ENCODE results near the gene HCRTR2. TPM values are rescaled to one million over a fixed set of nuclear protein-coding genes. Genes with fewer than 3 reads are reported as not detected.

The HCRTR2 gene
- total and polyA plus RNA-seq, 4 donors, result not detected

DNA sequence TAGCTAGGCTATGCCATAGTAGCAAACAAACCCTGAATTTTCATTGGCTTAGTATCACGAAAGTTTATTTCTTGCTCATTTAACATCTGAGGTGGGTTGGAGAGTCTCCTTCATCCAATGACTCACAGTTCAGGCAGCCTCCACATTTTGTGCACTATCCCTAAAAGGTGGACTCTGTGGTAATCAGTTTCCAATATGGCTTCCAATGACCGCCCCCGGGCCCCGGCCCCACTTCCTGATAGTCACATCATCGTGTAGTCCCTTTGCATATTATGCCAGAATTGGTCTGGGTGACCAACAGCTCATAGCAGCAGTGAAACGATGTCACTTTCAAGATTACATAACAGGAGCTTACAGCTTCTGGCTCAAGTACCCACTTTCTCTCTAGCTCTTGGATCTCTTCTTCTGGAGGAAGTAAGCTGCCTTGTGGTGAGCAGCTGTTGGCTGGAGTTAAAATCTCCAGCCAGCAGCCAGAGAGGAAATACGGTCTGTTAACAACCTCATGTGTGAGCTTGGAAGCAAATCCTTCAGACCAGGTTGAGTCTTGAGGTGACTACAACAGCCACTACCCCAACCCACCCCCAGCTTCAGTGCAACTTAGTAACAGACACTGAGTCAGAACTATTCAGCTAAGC, 7.8 kb downstream of the HCRTR2 start:
- TF ChIP-seq YY1 (IDR thresholded peaks at IDR 0.05) (no peak), SP1 (IDR thresholded peaks at IDR 0.05) (no peak), FOXA1 (IDR thresholded peaks at IDR 0.05) (no peak), FOXA2 (IDR thresholded peaks at IDR 0.05) (no peak), RXRA (IDR thresholded peaks at IDR 0.05) (no peak), HNF4G (IDR thresholded peaks at IDR 0.05) (no peak)
- TF ChIP-seq, protein P1, sequence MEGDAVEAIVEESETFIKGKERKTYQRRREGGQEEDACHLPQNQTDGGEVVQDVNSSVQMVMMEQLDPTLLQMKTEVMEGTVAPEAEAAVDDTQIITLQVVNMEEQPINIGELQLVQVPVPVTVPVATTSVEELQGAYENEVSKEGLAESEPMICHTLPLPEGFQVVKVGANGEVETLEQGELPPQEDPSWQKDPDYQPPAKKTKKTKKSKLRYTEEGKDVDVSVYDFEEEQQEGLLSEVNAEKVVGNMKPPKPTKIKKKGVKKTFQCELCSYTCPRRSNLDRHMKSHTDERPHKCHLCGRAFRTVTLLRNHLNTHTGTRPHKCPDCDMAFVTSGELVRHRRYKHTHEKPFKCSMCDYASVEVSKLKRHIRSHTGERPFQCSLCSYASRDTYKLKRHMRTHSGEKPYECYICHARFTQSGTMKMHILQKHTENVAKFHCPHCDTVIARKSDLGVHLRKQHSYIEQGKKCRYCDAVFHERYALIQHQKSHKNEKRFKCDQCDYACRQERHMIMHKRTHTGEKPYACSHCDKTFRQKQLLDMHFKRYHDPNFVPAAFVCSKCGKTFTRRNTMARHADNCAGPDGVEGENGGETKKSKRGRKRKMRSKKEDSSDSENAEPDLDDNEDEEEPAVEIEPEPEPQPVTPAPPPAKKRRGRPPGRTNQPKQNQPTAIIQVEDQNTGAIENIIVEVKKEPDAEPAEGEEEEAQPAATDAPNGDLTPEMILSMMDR (IDR thresholded peaks at IDR 0.05; ENCODE audit: low read depth, low read length, missing input control), result no peak
- TF ChIP-seq, protein P2, sequence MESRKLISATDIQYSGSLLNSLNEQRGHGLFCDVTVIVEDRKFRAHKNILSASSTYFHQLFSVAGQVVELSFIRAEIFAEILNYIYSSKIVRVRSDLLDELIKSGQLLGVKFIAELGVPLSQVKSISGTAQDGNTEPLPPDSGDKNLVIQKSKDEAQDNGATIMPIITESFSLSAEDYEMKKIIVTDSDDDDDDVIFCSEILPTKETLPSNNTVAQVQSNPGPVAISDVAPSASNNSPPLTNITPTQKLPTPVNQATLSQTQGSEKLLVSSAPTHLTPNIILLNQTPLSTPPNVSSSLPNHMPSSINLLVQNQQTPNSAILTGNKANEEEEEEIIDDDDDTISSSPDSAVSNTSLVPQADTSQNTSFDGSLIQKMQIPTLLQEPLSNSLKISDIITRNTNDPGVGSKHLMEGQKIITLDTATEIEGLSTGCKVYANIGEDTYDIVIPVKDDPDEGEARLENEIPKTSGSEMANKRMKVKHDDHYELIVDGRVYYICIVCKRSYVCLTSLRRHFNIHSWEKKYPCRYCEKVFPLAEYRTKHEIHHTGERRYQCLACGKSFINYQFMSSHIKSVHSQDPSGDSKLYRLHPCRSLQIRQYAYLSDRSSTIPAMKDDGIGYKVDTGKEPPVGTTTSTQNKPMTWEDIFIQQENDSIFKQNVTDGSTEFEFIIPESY (IDR thresholded peaks at IDR 0.05), result no peak
- Histone ChIP-seq H3K36me3 (ENCODE audit: control insufficient read depth in 4 of 4, insufficient read depth in 3 of 4, low read depth in 1 of 4, low read length in 3 of 4) (no peaks in the 10 kb centered on the region), H3K9ac (ENCODE audit: low read depth in 1 of 2, low read length in 2 of 2) (no peak overlapping the region), H3K27ac (ENCODE audit: low read depth in 1 of 2, low read length in 2 of 2) (no peak overlapping the region), H3K9me3 (ENCODE audit: control insufficient read depth in 4 of 4, low read length in 3 of 4) (no peaks in the 10 kb centered on the region), H3K4me1 (ENCODE audit: control insufficient read depth in 4 of 4, insufficient read depth in 4 of 4, low read length in 3 of 4) (no peaks in the 10 kb centered on the region), H3K27me3 (ENCODE audit: control insufficient read depth in 4 of 4, insufficient read depth in 4 of 4, low read length in 3 of 4) (peaks cover 0 to 3% (median 1%) of the 10 kb centered on the region in 4 donors), H3K4me3 (ENCODE audit: low read depth in 1 of 3, low read length in 3 of 3) (no peak overlapping the region)
- DNase-seq (ENCODE audit: low spot score), result no peak
- 54% methylated on average over 7 of the region's 7 CpGs for WGBS

DNA sequence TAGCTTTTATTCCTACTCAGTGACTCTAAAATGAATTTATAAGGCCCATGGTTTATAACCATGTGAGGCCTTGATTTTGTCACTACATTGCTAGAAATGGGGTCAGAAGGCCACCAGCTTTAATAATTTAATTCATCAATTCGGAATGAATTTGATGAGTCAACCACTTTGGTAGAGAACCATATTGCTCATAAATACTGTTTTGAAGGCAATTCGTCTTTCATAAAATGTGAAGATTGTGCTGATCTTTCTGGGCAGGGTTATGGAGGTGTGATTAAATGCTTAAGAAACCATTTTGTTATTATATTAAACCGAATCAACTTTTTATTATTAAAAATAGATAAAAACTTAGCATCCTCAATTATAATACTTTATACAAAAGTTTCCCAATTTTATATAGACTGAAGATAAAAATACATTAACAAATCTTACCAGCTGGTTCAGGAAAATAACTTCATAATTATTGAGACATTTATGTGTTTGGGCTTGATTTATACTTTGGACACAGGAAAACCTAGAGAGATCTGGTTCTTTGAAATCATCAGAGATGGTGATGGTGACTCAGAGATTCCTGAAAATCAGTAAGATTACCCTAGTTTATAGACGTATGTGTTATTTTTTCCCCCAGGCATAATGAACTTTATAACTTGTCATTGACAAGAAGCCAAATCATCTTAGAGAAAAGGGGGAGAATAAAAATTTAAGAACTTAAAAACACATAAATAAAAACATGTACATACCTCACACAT, 10.6 kb downstream of the HCRTR2 start:
- H3K9ac ChIP-seq (ENCODE audit: low read depth in 1 of 2, low read length in 2 of 2), result no peak overlapping the region
- TF ChIP-seq SP1 (IDR thresholded peaks at IDR 0.05) (no peak), TAF1 (conservative IDR thresholded peaks at IDR 0.05) (no peak), NR2F2 (IDR thresholded peaks at IDR 0.05) (no peak)
- TF ChIP-seq, protein P3, sequence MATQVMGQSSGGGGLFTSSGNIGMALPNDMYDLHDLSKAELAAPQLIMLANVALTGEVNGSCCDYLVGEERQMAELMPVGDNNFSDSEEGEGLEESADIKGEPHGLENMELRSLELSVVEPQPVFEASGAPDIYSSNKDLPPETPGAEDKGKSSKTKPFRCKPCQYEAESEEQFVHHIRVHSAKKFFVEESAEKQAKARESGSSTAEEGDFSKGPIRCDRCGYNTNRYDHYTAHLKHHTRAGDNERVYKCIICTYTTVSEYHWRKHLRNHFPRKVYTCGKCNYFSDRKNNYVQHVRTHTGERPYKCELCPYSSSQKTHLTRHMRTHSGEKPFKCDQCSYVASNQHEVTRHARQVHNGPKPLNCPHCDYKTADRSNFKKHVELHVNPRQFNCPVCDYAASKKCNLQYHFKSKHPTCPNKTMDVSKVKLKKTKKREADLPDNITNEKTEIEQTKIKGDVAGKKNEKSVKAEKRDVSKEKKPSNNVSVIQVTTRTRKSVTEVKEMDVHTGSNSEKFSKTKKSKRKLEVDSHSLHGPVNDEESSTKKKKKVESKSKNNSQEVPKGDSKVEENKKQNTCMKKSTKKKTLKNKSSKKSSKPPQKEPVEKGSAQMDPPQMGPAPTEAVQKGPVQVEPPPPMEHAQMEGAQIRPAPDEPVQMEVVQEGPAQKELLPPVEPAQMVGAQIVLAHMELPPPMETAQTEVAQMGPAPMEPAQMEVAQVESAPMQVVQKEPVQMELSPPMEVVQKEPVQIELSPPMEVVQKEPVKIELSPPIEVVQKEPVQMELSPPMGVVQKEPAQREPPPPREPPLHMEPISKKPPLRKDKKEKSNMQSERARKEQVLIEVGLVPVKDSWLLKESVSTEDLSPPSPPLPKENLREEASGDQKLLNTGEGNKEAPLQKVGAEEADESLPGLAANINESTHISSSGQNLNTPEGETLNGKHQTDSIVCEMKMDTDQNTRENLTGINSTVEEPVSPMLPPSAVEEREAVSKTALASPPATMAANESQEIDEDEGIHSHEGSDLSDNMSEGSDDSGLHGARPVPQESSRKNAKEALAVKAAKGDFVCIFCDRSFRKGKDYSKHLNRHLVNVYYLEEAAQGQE (IDR thresholded peaks at IDR 0.05), result no peak
- TF ChIP-seq, protein P4, sequence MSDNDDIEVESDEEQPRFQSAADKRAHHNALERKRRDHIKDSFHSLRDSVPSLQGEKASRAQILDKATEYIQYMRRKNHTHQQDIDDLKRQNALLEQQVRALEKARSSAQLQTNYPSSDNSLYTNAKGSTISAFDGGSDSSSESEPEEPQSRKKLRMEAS (IDR thresholded peaks at IDR 0.05), result no peak
- no peak overlapping the region for H3K27ac ChIP-seq (ENCODE audit: low read depth in 1 of 2, low read length in 2 of 2)
- H3K36me3 ChIP-seq (ENCODE audit: control insufficient read depth in 4 of 4, insufficient read depth in 3 of 4, low read depth in 1 of 4, low read length in 3 of 4), result no peaks in the 10 kb centered on the region
- H3K4me3 ChIP-seq (ENCODE audit: low read depth in 1 of 3, low read length in 3 of 3), result no peak overlapping the region
- H3K4me1 ChIP-seq (ENCODE audit: control insufficient read depth in 4 of 4, insufficient read depth in 4 of 4, low read length in 3 of 4), result no peaks in the 10 kb centered on the region
- H3K9me3 ChIP-seq (ENCODE audit: control insufficient read depth in 4 of 4, low read length in 3 of 4), result no peaks in the 10 kb centered on the region
- 66% methylated on average over 4 of the region's 4 CpGs for WGBS
- peaks cover 0 to 3% (median 0%) of the 10 kb centered on the region in 4 donors for H3K27me3 ChIP-seq (ENCODE audit: control insufficient read depth in 4 of 4, insufficient read depth in 4 of 4, low read length in 3 of 4)
- DNase-seq (ENCODE audit: low spot score), result no peak

Data from liver (tissue), 9 donors.